Measurements from ENCODE around the gene PSMF1.

DNA sequence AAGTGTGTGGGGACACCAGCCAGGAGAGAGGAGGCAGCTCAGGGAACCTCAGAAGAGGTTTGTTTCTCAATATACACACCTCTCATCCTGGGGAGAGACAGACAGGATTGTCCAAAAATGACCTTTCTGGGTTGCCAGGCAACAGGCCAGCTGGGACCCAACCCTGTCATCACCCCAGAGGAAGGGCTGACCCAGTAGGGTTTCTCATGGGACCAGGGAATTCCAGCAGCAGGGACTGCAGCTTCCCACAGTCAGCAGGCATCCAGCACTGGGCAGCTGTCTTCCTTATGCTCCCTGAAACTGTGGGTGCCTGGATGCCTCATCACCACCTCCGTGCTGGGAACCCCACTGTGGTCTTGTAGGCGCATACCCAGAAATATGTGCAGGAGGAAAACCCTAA, 86.2 kb downstream of the PSMF1 start:
- no peak for TF ChIP-seq EZH2 (IDR thresholded peaks at IDR 0.05; ENCODE audit: low read length, missing control alignments)
- no peak for TF ChIP-seq CTCF (conservative IDR thresholded peaks at IDR 0.05 in 1 of 2, IDR thresholded peaks at IDR 0.05 in 1 of 2; ENCODE audit: low read depth in 1 of 2, low read length in 2 of 2)

Data from fibroblast of lung (primary cell).